Stimulated activated CD4-positive, alpha-beta T cell treated with anti-CD3 and anti-CD28 coated beads, TNF-alpha, amount 100 ng/mL, for 4 hours (primary cell): ENCODE results near the gene MTX2.
"Not testable (repeated sequence)": the region's sequence is repeated elsewhere in the genome, so short reads cannot be mapped to it uniquely, and the experiment has no call there.

Experiments used
- DNase-seq, 3 experiments: peaks; one replicate each; pipeline ENCODE4 v3.0.0-alpha.2; 2020; ENCODE audit warnings: low read depth in 3 of 3

MTX2 gene

GRCh38 chr2:176373155-176373554 is 103.9 kb downstream of the MTX2 start:
- DNase-seq = not testable (repeated sequence)

GRCh38 chr2:176378323-176378722 is 109.1 kb downstream of the MTX2 start:
- DNase-seq = no peak

GRCh38 chr2:176380341-176380740 is 111.1 kb downstream of the MTX2 start:
- no peak for DNase-seq

- DNase-seq = no peak
Measured at GRCh38 chr2:176383100-176383499, 113.9 kb downstream of the MTX2 start.

GRCh38 chr2:176383836-176384442 is 114.7 kb downstream of the MTX2 start:
- DNase-seq = no peak

- no peak for DNase-seq
Measured at GRCh38 chr2:176385219-176385759, 116.0 kb downstream of the MTX2 start.

GRCh38 chr2:176385838-176386237 is 116.6 kb downstream of the MTX2 start:
- DNase-seq = no peak
